ENCODE data around the gene HS3ST5.
A peak's percentile ranks its signal among the peaks of the same experiment; 100 is the strongest.

Gene HS3ST5

DNA sequence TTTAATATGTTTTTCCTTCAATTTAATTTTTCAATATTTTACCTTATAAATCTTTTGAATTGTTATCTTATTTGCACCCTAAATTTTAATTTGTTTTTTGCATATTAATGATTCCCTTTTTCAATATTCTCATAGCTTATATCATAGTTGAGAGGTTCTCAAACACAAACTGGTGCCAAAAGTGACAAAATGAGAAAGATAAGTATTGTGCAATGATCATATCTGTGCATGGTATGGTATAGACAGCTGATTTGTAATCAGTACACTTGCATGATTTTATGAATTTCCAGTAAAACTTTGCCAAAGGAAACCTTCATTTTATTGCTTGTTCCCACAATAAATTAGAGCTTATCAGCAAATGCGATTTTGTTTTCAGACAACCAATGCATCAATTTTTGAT is 210.9 kb downstream of the HS3ST5 start:
- H3K4me3 ChIP-seq (ENCODE audit: control insufficient read depth, low read depth, low read length): no peak overlapping the region
- TF ChIP-seq, protein P1, sequence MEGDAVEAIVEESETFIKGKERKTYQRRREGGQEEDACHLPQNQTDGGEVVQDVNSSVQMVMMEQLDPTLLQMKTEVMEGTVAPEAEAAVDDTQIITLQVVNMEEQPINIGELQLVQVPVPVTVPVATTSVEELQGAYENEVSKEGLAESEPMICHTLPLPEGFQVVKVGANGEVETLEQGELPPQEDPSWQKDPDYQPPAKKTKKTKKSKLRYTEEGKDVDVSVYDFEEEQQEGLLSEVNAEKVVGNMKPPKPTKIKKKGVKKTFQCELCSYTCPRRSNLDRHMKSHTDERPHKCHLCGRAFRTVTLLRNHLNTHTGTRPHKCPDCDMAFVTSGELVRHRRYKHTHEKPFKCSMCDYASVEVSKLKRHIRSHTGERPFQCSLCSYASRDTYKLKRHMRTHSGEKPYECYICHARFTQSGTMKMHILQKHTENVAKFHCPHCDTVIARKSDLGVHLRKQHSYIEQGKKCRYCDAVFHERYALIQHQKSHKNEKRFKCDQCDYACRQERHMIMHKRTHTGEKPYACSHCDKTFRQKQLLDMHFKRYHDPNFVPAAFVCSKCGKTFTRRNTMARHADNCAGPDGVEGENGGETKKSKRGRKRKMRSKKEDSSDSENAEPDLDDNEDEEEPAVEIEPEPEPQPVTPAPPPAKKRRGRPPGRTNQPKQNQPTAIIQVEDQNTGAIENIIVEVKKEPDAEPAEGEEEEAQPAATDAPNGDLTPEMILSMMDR (IDR thresholded peaks at IDR 0.05; ENCODE audit: control insufficient read depth, insufficient read depth, low read depth, low read length, missing control alignments): no peak
- DNase-seq (ENCODE audit: low read depth): no peak

DNA sequence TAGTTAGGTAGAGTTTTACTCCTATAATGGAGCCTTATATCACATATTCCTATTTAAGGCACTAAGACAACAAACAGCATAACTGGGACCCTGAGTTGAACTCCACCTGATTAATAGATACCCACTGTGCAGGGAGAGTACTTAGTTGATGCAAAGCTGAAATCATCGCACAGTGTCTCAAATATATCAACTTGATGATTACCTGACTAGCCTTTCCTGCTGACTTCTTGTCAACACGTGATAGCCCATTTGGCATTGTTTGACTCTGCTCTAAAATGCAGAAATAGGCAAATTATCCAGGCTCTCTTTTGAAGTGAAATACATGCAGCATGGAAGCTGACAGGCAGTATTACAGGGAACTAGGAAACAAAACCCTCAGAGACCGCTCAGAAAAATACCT is 217.2 kb downstream of the HS3ST5 start:
- DNase-seq (ENCODE audit: low read depth): no peak
- TF ChIP-seq, protein P1 (IDR thresholded peaks at IDR 0.05; ENCODE audit: control insufficient read depth, insufficient read depth, low read depth, low read length, missing control alignments): no peak
- no peak overlapping the region for H3K4me3 ChIP-seq (ENCODE audit: control insufficient read depth, low read depth, low read length)

DNA sequence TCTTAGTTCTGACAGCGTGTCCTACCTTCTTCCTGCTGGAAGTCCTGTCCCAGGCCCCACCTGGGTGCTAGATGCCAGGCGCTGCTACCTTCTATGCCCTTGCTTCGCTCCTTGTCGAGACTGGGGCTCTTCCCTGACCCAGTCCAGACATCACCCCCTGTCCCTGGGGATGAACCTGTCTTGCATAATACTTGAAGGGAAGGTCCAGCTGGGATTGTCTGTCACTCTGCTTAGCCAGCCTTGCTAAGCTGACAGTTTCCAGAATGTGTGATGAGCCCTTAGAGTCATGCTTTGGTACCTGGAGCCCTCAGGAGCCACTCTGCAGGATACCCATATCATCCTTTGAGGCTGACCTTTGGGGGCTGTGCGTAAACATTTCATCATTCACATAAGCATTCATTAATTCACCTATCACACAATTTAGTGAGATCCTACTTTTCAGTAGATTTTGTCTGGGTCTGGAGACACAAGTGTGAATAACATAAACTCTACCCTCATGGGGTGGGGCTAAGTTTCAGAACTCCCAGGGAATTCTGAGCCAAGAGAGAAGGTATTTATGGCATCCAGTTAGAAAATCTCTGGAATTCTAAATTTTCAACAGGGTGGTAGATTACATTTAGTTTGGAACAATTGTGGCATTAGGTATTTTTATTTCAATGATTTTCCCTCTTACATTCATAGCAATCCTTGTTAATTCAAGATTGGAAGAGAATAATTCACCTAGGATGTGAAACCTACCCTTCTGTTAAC is 220.7 kb downstream of the HS3ST5 start:
- DNase-seq (ENCODE audit: low read depth): no peak
- TF ChIP-seq, protein P1 (IDR thresholded peaks at IDR 0.05; ENCODE audit: control insufficient read depth, insufficient read depth, low read depth, low read length, missing control alignments): no peak
- no peak overlapping the region for H3K4me3 ChIP-seq (ENCODE audit: control insufficient read depth, low read depth, low read length)

DNA sequence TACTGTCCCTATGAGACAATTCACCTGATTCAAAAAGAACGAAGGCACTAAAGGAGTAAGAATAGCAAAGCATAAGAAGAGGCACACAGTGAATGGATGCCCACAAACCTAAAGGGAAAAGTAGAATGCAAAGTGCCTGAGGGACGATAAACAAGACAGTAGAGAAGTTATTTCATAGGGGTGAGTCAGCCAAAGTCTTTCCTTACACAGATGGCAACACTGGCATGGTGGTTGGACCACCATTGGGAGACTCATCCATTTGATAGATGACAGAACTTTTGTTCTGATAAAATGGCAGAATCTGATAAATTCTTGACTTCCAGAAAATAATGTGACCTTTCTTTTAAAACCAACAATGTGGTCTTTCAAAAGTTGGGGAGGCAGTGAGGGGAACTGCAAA is 223.8 kb downstream of the HS3ST5 start:
- no peak for DNase-seq (ENCODE audit: low read depth)
- no peak overlapping the region for H3K4me3 ChIP-seq (ENCODE audit: control insufficient read depth, low read depth, low read length)
- TF ChIP-seq, protein P1 (IDR thresholded peaks at IDR 0.05; ENCODE audit: control insufficient read depth, insufficient read depth, low read depth, low read length, missing control alignments): no peak

DNA sequence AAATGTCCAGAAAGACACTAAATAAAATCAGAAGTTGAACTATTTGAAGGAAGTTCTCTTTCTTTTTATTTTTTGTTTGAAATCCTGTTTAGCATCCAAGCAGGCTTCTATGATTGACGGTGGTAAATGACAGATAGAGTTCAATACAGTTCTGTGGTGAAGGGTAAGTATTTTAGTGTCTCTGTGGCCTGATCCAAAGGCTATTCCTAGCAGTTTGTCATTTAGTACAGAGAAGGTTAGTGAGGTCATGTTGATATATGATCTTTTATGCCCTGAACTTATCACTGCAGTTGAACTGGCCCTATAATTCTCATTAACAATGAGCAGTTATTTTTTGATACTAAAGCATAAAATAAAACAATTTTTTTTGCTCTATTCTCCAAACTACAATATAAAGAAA is 227.2 kb downstream of the HS3ST5 start:
- TF ChIP-seq, protein P1 (IDR thresholded peaks at IDR 0.05; ENCODE audit: control insufficient read depth, insufficient read depth, low read depth, low read length, missing control alignments): no peak
- H3K4me3 ChIP-seq (ENCODE audit: control insufficient read depth, low read depth, low read length): no peak overlapping the region
- no peak for DNase-seq (ENCODE audit: low read depth)

DNA sequence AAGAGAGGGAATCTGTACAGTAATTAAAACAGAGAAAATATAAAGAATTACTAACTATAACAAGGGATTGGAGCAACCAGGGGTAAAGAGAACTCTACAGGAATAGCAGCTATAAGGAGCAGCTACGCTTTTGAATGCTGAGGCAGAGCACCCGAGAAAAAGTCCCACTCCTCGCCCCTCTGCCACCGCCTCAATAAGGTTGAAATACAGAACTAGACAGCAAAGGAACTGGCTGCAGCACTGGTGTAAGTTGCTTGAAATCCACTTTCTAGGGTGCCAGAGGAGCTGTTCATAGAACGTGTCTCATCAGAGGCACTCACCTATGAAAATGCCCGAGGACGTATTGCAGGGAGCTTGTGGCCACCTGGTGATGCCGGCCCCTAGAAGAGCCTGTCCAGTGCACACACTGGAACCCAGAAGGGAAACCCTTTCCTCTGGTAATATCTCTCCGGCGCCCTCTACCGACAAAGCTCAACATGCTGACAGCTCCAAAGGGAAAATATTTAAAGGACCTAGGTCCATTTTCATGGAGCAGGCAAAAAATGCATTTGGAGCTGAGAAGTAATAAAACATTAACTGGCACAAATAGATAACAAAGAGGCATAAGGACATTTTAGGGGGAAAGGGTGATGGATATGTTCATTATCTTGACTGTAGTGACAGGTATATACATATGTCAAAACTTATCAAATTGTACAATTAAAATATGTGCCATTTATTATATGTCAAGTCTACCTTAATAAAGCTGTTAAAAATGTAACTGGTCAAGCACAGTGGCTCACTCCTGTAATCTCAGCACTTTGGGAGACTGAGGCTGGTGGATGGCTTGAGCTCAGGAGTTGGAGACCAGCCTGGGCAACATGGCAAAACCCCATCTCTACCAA is 234.5 kb downstream of the HS3ST5 start:
- TF ChIP-seq, protein P1 (IDR thresholded peaks at IDR 0.05; ENCODE audit: control insufficient read depth, insufficient read depth, low read depth, low read length, missing control alignments): peak; percentile 85
- peak; percentile 31 for DNase-seq (ENCODE audit: low read depth)
- no peak overlapping the region for H3K4me3 ChIP-seq (ENCODE audit: control insufficient read depth, low read depth, low read length)

All from AG09309 (cell line).